Keratinocyte (primary cell): Measurements from ENCODE around the gene CYTH1. TPM values are rescaled to one million over a fixed set of nuclear protein-coding genes. Genes with fewer than 3 reads are reported as not detected.

Experiments used
- DNase-seq: peaks from one replicate; pipeline ENCODE4 v3.0.0-alpha.2; 2011; ENCODE audit warnings: low read depth, missing footprints, low spot score
- FAIRE-seq: peaks from 2 replicates; lab custom pipeline; 2011; peaks lifted over from hg19 to GRCh38; lab: Jason Lieb, UNC
- H2AFZ ChIP-seq: 2 replicates; pipeline ENCODE4 v1.6.0; 2012; ENCODE audit warnings: low read length, control low read depth, inconsistent platforms; ENCODE audit not compliant: control insufficient read depth
- H3K27ac ChIP-seq: 2 replicates; pipeline ENCODE4 v1.5.1; 2011; ENCODE audit warnings: low read length; ENCODE audit not compliant: control insufficient read depth, insufficient read depth
- H3K27me3 ChIP-seq: 3 replicates; pipeline ENCODE4 v1.6.0; 2011; ENCODE audit warnings: low read length; ENCODE audit not compliant: control insufficient read depth, insufficient read depth; ENCODE audit errors: extremely low read depth
- H3K36me3 ChIP-seq, 2 experiments: 2 replicates in 1 of 2; 3 replicates in 1 of 2; pipeline ENCODE4 v1.5.1; 2011; ENCODE audit warnings: low read length in 2 of 2, mild to moderate bottlenecking in 1 of 2; ENCODE audit not compliant: control insufficient read depth in 2 of 2, insufficient read depth in 2 of 2; ENCODE audit errors: extremely low read depth in 1 of 2
- H3K4me1 ChIP-seq: 3 replicates; pipeline ENCODE4 v1.5.1; 2011; ENCODE audit warnings: low read length; ENCODE audit not compliant: control insufficient read depth, insufficient read depth; ENCODE audit errors: extremely low read depth
- H3K4me2 ChIP-seq: 3 replicates; pipeline ENCODE4 v1.6.0; 2011; ENCODE audit warnings: low read depth, low read length; ENCODE audit not compliant: control insufficient read depth, insufficient read depth; ENCODE audit errors: extremely low read depth
- H3K4me3 ChIP-seq, 3 experiments: fragments of 200-600 bp in 1 of 3; sonication (generic) in 1 of 3; 2 replicates in 2 of 3; 3 replicates in 1 of 3; pipeline ENCODE4 v1.5.1; 2011 to 2016; ENCODE audit warnings: low read length in 3 of 3, mild to moderate bottlenecking in 3 of 3, control low read depth in 2 of 3, inconsistent platforms in 1 of 3, low read depth in 1 of 3, mixed read lengths in 1 of 3, mixed run types in 1 of 3, moderate library complexity in 1 of 3; ENCODE audit not compliant: control insufficient read depth in 2 of 3, insufficient read depth in 2 of 3; ENCODE audit errors: extremely low read depth in 1 of 3
- H3K79me2 ChIP-seq: 2 replicates; pipeline ENCODE4 v1.6.0; 2012; ENCODE audit warnings: low read length; ENCODE audit not compliant: control insufficient read depth, insufficient read depth
- H3K9ac ChIP-seq: 3 replicates; pipeline ENCODE4 v1.6.0; 2011; ENCODE audit warnings: low read length; ENCODE audit not compliant: control insufficient read depth, insufficient read depth; ENCODE audit errors: extremely low read depth
- H3K9me1 ChIP-seq: 3 replicates; pipeline ENCODE4 v1.6.0; 2011; ENCODE audit warnings: low read length; ENCODE audit not compliant: control insufficient read depth, insufficient read depth; ENCODE audit errors: extremely low read depth
- H3K9me3 ChIP-seq: 2 replicates; pipeline ENCODE4 v1.5.1; 2012; ENCODE audit warnings: low read depth, low read length; ENCODE audit not compliant: control insufficient read depth
- H4K20me1 ChIP-seq: 3 replicates; pipeline ENCODE4 v1.6.0; 2011; ENCODE audit warnings: low read length; ENCODE audit not compliant: control insufficient read depth, insufficient read depth; ENCODE audit errors: extremely low read depth
- CTCF ChIP-seq, 3 experiments: IDR thresholded peaks in 1 of 3; conservative IDR thresholded peaks in 1 of 3; optimal IDR thresholded peaks in 1 of 3; 2 replicates in 2 of 3; 3 replicates in 1 of 3; pipeline versions ENCODE3 to v1.5.1; 2011; ENCODE audit warnings: low read length in 3 of 3, mild to moderate bottlenecking in 3 of 3, moderate library complexity in 2 of 3, control low read depth in 1 of 3, inconsistent platforms in 1 of 3; ENCODE audit not compliant: insufficient read depth in 2 of 3; ENCODE audit errors: extremely low read depth in 1 of 3
- EZH2 ChIP-seq: IDR thresholded peaks from one replicate; pipeline ENCODE4 v1.6.1; 2012; ENCODE audit warnings: inconsistent platforms, mild to moderate bottlenecking, low read length, moderate library complexity
- dilution Hi-C: fragments of 300-500 bp; cut with MboI; formaldehyde crosslinking; loops from one replicate; pipeline ENCODE4 v1.7.0; 2020; ENCODE audit warnings: low sequenced_read_pairs; ENCODE audit not compliant: extremely low pct_ligation_motif_present
- polyA plus RNA-seq, 5 experiments: library from polyadenylated mRNA; depleted of rRNA in 3 of 5; stranded (reverse) in 3 of 5; stranded (forward) in 1 of 5; unstranded in 1 of 5; fragments of >200 nt; gene quantifications; 1 replicate in 1 of 5; 2 replicates in 3 of 5; 3 replicates in 1 of 5; pipeline versions ENCODE4 v1.2.1 to v1.2.3, GENCODE V29; 2011 to 2012; ENCODE audit warnings: missing spikeins in 2 of 5, low read depth in 1 of 5, low replicate concordance in 1 of 5

Gene CYTH1
- polyA plus RNA-seq, 1 donor (not counting 4 experiments of a cell fraction or from before 2014, with no cell fraction given), result 28.3 TPM

- Histone ChIP-seq H3K9ac (no peak overlapping the region), H3K4me2 (no peak overlapping the region), H3K9me3 (no peaks in the 10 kb centered on the region), H3K9me1 (no peaks in the 10 kb centered on the region), H3K36me3 (peaks cover 41 to 57% of the 10 kb centered on the region in 2 experiments), H3K4me1 (no peaks in the 10 kb centered on the region), H4K20me1 (peaks cover 4% of the 10 kb centered on the region), H2AFZ (no peak overlapping the region), H3K4me3 (no peak overlapping the region), H3K27me3 (no peaks in the 10 kb centered on the region), H3K27ac (no peak overlapping the region), H3K79me2 (peaks cover 42% of the 10 kb centered on the region)
- DNase-seq (no peak), FAIRE-seq (peak; percentile 61)
- dilution Hi-C loops, result no loop called here
- TF ChIP-seq EZH2 (no peak), CTCF (optimal IDR thresholded peaks at IDR 0.05 in 1 of 3, IDR thresholded peaks at IDR 0.05 in 1 of 3, conservative IDR thresholded peaks at IDR 0.05 in 1 of 3; ENCODE audit: extremely low read depth in 1 of 3, insufficient read depth in 2 of 3, low read length in 3 of 3) (peak; percentile 45 to 66 (median 59))
These were observed 46.6 kb upstream of the CYTH1 start for GRCh38 chr17:78828470-78829185.

- TF ChIP-seq EZH2 (no peak), CTCF (optimal IDR thresholded peaks at IDR 0.05 in 1 of 3, IDR thresholded peaks at IDR 0.05 in 1 of 3, conservative IDR thresholded peaks at IDR 0.05 in 1 of 3; ENCODE audit: extremely low read depth in 1 of 3, insufficient read depth in 2 of 3, low read length in 3 of 3) (no peak)
- Histone ChIP-seq H3K9me3 (no peaks in the 10 kb centered on the region), H3K79me2 (peaks cover 33% of the 10 kb centered on the region), H4K20me1 (peaks cover 4% of the 10 kb centered on the region), H3K4me2 (no peak overlapping the region), H3K27me3 (no peaks in the 10 kb centered on the region), H3K9ac (no peak overlapping the region), H2AFZ (no peak overlapping the region), H3K4me1 (no peaks in the 10 kb centered on the region), H3K4me3 (no peak overlapping the region), H3K27ac (no peak overlapping the region), H3K9me1 (no peaks in the 10 kb centered on the region), H3K36me3 (peaks cover 48 to 59% of the 10 kb centered on the region in 2 experiments)
- no peak for FAIRE-seq
- dilution Hi-C loops, result no loop called here
- no peak for DNase-seq
These were observed 44.9 kb upstream of the CYTH1 start for GRCh38 chr17:78826836-78827509.
